GM19455 (cell line): ENCODE data around the gene SMU1.
"Not testable (repeated sequence)": the region's sequence is repeated elsewhere in the genome, so short reads cannot be mapped to it uniquely, and the experiment has no call there.

Experiments used
- ATAC-seq: cut with Tn5 transposase; IDR thresholded peaks from one replicate; pipeline ENCODE4 v1.9.1; 2021; ENCODE audit not compliant: unreplicated experiment

The SMU1 gene

GRCh38 chr9:33014665-33015014, 61.8 kb downstream of the SMU1 start:
- no peak for ATAC-seq

DNA sequence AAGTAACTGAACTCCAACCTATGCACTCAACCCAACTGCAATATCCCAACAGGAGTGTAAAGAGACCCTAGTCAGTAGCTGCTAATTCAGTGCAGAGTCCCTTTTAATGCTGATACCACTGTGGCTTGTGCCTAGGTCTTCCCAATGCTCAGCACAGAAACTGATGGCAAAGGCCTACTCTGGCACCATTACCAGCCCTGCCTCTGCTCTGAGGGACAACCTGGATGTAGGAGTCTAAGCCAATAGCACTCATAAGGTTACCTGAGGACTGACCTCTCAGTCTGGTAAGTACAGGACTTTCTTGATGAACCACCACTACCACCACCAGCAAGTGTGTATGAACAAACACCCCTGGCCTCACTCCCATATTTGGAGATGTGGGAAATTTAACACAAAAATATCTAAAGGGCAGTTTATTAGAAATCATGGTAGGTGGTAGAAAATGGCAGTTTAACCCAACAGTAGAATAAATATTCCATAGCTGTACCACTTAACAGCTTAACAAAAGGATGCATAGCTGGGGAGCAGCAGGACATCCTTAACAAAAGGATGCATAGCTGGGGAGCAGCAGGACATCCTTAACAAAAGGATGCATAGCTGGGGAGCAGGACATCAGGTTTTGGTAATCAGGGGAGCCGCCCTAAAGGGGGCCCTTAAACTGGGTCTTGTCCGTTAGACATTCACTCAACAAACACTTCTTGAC, 62.4 kb downstream of the SMU1 start:
- ATAC-seq = no peak

GRCh38 chr9:33012328-33013069, 64.0 kb downstream of the SMU1 start:
- ATAC-seq = no peak

- ATAC-seq = no peak
Observed at GRCh38 chr9:33011831-33012230, 64.6 kb downstream of the SMU1 start.

DNA sequence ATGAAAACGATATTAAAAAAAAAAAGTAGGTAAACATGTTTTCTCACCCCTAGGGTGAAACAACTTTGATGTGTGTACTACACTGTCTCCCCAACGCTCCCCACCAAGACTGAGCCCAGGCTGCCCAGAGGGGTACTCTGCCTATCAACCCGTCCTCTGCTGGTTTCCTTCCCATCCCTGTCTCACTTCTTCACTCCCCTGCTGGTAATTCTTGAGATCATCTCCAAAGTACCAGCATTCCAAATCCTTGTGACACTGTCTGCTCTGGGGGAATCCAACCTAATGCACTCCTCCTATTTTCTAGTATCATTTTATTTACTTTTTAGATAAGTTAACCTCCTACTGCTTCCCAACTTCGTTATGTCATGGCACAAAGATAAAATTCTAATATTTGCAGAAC, 68.7 kb downstream of the SMU1 start:
- no peak for ATAC-seq

- not testable (repeated sequence) for ATAC-seq
Observed at GRCh38 chr9:33005335-33005734, 71.1 kb downstream of the SMU1 start.

DNA sequence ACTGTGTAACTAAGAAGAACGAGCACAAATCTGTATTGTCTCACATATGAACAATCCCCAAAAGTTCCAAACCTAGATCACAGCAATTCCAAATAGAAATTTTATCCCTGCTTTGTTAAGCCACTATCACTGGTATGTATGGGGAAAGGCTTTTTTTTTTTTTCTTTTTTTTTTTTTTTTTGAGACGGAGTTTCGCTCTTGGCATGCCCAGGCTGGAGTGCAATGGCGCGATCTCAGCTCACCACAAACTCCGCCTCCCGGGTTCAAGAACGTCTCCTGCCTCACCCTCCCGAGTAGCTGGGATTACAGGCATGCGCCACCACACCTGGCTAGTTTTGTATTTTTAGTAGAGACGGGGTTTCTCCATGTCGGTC, 75.8 kb downstream of the SMU1 start:
- ATAC-seq = not testable (repeated sequence)

- ATAC-seq = no peak
Observed at GRCh38 chr9:32992595-32993238, 83.8 kb downstream of the SMU1 start.

GRCh38 chr9:32991897-32992594, 84.4 kb downstream of the SMU1 start:
- no peak for ATAC-seq
